Thoracic aorta (tissue), 2 donors: ENCODE measurements around the gene TMEM134. TPM values are rescaled to one million over a fixed set of nuclear protein-coding genes. Genes with fewer than 3 reads are reported as not detected.

Experiments
- ATAC-seq: fragments of 150-250 bp; one replicate; pipeline ENCODE4 v1.8.0; 2017; ENCODE audit warnings: low read depth; ENCODE audit not compliant: insufficient number of reproducible peaks, low FRiP score
- DNase-seq: peaks from one replicate; pipeline ENCODE4 v3.0.0-alpha.2; 2020; ENCODE audit warnings: low spot score
- H3K27ac ChIP-seq, 2 donors: fragments of 200-600 bp; sonication (generic); 1 replicate in 1 of 2; 2 replicates in 1 of 2; pipeline ENCODE4 v1.5.1; 2016; ENCODE audit warnings: mild to moderate bottlenecking in 2 of 2, moderate library complexity in 2 of 2
- H3K27me3 ChIP-seq: fragments of 200-600 bp; sonication (generic); replicated peaks from 2 replicates; pipeline ENCODE4 v1.6.0; 2016; ENCODE audit warnings: mild to moderate bottlenecking; ENCODE audit not compliant: insufficient read depth
- H3K36me3 ChIP-seq: fragments of 200-600 bp; sonication (generic); one replicate; pipeline ENCODE4 v1.5.1; 2016
- H3K4me1 ChIP-seq, 2 donors: fragments of 200-600 bp; sonication (generic); 1 replicate in 1 of 2; 2 replicates in 1 of 2; pipeline versions ENCODE4 v1.5.1 to v1.6.0; 2016; ENCODE audit warnings: low read depth in 2 of 2, mild to moderate bottlenecking in 1 of 2; ENCODE audit not compliant: control insufficient read depth in 1 of 2
- H3K4me3 ChIP-seq: fragments of 200-600 bp; sonication (generic); 2 replicates; pipeline ENCODE4 v1.5.1; 2016; ENCODE audit warnings: mild to moderate bottlenecking
- H3K9me3 ChIP-seq: fragments of 200-600 bp; sonication (generic); 2 replicates; pipeline ENCODE4 v1.5.1; 2016
- total RNA-seq, 2 donors: library from RNA; depleted of rRNA; stranded (reverse); fragments of >200 nt; gene quantifications; one replicate each; pipeline versions ENCODE4 v1.1.0 to v1.2.3, GENCODE V29; 2016
- TF ChIP-seq, protein P1 (sequence below): fragments of 200-600 bp; sonication (generic); IDR thresholded peaks from one replicate; pipeline ENCODE4 v1.5.1; 2019; ENCODE audit warnings: antibody characterized with exemption

Gene TMEM134
- total RNA-seq, 2 donors from 2014 or later, result 66.7 to 67.7 TPM

DNA sequence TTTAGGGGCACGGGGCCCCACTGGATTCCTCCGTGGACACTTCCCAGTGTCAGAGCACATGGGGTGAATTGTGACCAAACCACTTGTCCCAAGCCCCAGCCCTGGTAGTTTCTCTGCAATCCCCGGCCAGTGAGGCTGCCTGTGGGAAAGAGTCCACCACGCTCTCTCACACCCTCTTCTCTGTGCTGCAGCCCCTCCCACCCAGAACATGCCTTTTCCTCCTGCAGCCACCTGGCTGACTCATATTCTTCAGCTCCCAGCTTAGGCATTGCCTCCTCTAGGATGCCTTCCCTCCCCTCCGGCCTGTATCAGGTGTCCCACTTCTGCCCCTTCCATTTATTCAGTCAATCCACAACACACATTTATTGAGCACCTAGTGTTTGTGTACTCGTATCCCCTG is 46.2 kb downstream of the TMEM134 start:
- Histone ChIP-seq H3K9me3 (no peaks in the 10 kb centered on the region), H3K4me3 (no peak overlapping the region), H3K4me1 (peaks cover 13 to 33% of the 10 kb centered on the region in 2 donors), H3K36me3 (no peaks in the 10 kb centered on the region), H3K27ac (no peak overlapping the region), H3K27me3 (no peaks in the 10 kb centered on the region)
- no peak for DNase-seq
- ATAC-seq, result no peak
- TF ChIP-seq, protein P1, sequence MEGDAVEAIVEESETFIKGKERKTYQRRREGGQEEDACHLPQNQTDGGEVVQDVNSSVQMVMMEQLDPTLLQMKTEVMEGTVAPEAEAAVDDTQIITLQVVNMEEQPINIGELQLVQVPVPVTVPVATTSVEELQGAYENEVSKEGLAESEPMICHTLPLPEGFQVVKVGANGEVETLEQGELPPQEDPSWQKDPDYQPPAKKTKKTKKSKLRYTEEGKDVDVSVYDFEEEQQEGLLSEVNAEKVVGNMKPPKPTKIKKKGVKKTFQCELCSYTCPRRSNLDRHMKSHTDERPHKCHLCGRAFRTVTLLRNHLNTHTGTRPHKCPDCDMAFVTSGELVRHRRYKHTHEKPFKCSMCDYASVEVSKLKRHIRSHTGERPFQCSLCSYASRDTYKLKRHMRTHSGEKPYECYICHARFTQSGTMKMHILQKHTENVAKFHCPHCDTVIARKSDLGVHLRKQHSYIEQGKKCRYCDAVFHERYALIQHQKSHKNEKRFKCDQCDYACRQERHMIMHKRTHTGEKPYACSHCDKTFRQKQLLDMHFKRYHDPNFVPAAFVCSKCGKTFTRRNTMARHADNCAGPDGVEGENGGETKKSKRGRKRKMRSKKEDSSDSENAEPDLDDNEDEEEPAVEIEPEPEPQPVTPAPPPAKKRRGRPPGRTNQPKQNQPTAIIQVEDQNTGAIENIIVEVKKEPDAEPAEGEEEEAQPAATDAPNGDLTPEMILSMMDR, result no peak

DNA sequence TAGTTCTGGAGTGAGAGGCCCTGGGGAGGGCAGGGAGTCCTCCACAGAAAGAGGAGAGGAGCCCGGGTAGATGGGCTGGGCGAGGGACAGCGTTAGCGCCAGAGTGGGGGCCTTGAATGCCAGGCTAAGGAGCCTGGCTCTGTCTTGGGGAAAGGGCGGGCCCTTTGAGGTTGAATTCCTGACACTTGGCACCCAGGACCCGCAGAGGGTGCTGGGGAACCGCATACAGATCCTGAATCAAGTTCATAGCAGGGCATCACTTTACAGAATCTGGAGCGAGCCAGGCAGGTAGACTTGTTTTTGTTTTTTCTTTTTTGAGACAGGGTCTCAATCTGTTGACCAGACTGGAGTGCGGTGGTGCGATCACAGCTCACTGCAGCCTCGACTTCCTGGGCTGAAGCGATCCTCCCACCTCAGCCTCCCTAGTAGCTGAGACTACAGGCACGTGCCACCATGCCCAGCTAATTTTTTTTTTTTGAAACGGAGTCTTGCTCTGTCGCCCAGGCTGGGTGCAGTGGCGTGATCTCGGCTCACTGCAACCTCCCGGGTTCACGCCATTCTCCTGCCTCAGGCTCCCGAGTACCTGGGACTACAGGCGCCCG is 47.5 kb downstream of the TMEM134 start:
- H3K36me3 ChIP-seq, result no peaks in the 10 kb centered on the region
- H3K27me3 ChIP-seq, result no peaks in the 10 kb centered on the region
- TF ChIP-seq, protein P1, result no peak
- H3K4me3 ChIP-seq, result peak overlapping the region; percentile 81
- no peak for DNase-seq
- H3K4me1 ChIP-seq, result peaks cover 15 to 41% of the 10 kb centered on the region in 2 donors
- peak overlapping the region in 1 of 2 donors; percentile 90 for H3K27ac ChIP-seq
- ATAC-seq, result no peak
- H3K9me3 ChIP-seq, result no peaks in the 10 kb centered on the region

DNA sequence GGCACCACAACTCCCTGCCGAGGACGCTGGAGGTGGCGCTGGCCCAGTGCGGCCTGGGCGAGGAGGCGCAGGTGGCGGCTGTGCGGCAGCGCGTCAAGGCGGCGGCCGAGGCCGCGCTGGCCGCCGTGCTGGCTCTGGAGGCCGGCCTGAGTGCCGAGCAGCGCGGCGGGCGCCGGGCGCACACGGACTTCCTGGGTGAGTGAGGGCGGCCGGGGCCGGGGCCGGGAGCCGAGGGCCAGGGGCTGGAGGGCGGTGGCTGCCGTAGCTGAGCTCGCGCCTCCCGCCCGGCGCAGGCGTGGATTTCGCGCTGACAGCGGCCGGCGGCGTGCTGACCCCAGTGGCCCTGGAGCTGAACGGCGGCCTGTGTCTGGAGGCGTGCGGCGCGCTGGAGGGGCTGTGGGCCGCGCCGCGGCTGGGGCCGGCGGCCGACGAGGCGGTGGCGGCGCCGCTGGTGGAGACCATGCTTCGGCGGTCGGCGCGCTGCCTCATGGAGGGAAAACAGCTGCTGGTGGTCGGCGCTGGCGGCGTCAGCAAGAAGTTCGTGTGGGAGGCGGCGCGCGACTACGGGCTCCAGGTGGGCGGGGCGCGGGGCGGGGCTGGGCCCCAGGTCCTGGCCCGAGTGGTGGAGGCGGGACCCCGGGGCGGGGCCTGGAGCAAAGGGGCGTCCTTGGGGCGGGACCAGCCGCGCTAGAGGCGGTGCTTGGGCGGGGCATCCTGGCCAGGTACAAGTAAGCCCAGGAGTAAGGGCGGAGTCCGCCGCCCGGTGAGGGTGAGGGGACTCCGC is 48.2 kb downstream of the TMEM134 start:
- peak; percentile 72 for ATAC-seq
- peaks cover 19 to 48% of the 10 kb centered on the region in 2 donors for H3K4me1 ChIP-seq

DNA sequence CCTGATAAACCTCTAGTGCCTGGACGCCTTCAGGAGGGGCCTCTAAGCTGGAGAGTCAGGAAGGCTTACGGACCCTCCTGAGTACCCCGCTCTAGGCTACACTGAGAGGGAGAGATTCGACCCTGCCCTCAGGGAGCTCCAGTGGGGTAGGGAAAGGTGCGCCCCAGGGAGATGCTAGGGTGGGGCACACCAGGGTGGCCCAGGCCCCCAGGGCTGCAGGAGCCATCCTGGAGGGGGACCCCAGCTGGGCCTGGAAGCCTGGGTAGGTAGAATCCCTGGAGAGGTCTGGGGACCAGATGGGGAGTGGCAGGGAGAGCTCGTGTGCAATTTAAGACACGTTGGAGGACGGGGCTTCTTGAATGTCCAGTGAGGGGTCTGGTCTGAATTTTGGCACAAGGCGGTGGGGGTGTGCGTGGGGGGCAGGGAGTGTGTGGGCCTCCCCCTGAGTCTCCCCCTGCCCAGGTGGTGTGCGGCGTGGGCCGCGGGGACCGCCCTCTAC is 48.9 kb downstream of the TMEM134 start:
- no peak for ATAC-seq
- Histone ChIP-seq H3K36me3 (no peaks in the 10 kb centered on the region), H3K27me3 (no peaks in the 10 kb centered on the region), H3K4me1 (peaks cover 19 to 51% of the 10 kb centered on the region in 2 donors), H3K9me3 (no peaks in the 10 kb centered on the region), H3K27ac (peak overlapping the region; percentile 78 to 90), H3K4me3 (peak overlapping the region; percentile 81)
- TF ChIP-seq, protein P1, result no peak
- no peak for DNase-seq

More for the DNA sequence above, 48.2 kb downstream of the TMEM134 start:
- peak overlapping the region; percentile 81 for H3K4me3 ChIP-seq
- H3K27me3 ChIP-seq, result no peaks in the 10 kb centered on the region
- no peaks in the 10 kb centered on the region for H3K9me3 ChIP-seq
- H3K36me3 ChIP-seq, result no peaks in the 10 kb centered on the region
- peak; percentile 82 for DNase-seq
- H3K27ac ChIP-seq, result peak overlapping the region; percentile 78 to 90
- TF ChIP-seq, protein P1, result no peak

DNA sequence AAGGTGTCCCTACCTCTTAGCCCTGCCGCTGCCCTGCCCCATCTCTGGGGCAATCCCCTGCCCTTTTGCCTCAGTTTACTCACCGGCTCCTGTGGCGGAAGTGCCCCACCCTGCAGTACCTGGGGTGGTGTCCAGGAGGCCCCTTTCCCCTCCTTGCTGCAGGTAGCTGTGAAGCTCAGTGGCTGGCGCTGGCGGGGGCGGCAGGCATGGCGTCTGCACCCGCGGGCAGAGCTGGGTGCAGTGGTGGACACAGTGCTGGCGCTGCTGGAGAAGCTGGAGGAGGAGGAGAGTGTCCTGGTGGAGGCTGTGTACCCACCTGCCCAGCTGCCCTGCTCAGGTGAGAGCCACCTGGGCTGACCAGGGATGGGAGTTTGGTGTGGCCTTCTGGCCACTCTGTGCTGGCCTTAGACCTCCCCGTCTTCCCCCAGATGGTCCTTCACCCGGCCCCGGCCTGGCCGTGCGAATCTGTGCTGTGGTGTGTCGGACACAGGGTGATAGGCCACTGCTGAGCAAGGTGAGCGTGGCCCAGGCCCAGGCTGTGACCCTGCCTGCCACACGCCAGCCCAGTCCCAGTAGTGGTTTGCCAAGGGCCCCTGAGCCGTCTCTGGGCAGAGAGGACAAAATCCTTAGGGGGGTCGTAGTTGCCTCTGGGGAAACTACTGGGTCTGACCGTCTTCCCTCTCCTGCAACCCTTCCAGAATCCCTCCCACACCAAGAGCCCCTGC is 49.6 kb downstream of the TMEM134 start:
- H3K4me3 ChIP-seq, result peak overlapping the region; percentile 6
- no peaks in the 10 kb centered on the region for H3K36me3 ChIP-seq
- TF ChIP-seq, protein P1, result no peak
- H3K4me1 ChIP-seq, result peaks cover 23 to 55% of the 10 kb centered on the region in 2 donors
- ATAC-seq (no peak), DNase-seq (no peak)
- H3K27me3 ChIP-seq, result no peaks in the 10 kb centered on the region
- H3K27ac ChIP-seq, result peak overlapping the region; percentile 78 to 90
- H3K9me3 ChIP-seq, result no peaks in the 10 kb centered on the region
